AG08396 (cell line): Measurements from ENCODE around the gene TMEM14B.
A peak's percentile ranks its signal among the peaks of the same experiment; 100 is the strongest.
"Not testable (repeated sequence)": the region's sequence is repeated elsewhere in the genome, so short reads cannot be mapped to it uniquely, and the experiment has no call there.

Experiments used
- DNase-seq: peaks from one replicate; pipeline ENCODE4 v3.0.0; 2012; ENCODE audit warnings: low spot score, mixed read lengths

Gene TMEM14B

GRCh38 chr6:10746915-10747250 is 722 bp upstream of the TMEM14B start:
- no peak for DNase-seq

DNA sequence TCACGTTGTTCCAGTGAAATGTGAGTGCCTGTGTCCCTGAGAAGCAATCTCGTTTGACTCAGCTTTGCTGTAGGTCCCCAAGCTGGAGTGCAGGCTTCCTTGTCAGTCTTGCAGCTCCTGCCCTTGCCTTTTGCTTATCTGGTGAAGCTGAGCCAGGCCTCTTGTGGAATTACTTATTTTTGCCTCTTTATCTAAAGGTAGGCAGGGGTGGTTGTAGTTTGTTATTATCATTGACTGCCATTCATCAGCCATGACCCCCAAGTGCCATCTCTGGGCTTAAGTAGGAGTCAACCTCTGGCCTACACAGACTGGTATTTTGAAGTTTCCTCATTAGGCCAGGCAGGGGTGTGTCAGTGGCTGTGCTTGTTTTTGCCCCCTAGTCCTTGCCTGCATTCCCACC is 2.1 kb downstream of the TMEM14B start:
- no peak for DNase-seq

DNA sequence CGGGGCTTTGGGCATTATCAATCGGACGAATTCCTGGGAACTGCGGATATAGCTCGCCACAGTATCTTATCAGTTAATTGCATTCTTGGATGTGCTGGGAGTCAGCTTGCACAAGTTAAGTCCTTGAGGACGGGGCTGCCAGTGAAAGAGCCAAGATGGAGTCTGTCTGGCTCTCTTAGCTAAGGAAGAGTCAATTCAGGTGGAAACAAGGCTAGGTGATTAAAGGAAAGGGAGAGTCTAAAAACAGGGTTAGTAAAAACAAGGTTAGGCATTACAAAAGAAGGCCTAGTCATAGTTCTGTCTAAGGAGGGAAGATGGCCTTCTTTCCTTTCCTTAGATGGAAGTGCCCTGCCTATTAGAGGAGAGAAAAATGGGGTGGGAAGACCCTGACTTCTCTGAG is 3.0 kb downstream of the TMEM14B start:
- not testable (repeated sequence) for DNase-seq

- DNase-seq: not testable (repeated sequence)
Measured at GRCh38 chr6:10751757-10752156, 4.2 kb downstream of the TMEM14B start.

DNA sequence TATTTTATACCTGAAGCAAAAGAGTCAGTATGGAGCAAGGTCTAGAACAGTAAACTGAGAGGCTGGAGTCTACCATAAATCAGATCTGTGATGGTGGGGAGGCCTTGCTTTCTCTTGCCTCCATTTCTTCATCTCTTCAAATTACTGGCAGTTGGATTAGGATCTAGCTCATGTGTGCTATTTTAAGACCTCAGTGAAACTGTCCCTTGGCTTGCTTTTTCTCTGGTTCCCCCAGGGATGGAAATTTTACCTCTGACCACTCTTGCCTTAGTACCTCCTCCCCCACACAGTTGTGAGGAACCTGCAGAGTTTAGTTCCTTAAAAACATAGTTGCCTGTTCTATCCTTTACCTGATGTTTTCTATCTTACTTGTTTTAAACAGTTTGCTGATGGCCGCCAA is 8.5 kb downstream of the TMEM14B start:
- no peak for DNase-seq

DNA sequence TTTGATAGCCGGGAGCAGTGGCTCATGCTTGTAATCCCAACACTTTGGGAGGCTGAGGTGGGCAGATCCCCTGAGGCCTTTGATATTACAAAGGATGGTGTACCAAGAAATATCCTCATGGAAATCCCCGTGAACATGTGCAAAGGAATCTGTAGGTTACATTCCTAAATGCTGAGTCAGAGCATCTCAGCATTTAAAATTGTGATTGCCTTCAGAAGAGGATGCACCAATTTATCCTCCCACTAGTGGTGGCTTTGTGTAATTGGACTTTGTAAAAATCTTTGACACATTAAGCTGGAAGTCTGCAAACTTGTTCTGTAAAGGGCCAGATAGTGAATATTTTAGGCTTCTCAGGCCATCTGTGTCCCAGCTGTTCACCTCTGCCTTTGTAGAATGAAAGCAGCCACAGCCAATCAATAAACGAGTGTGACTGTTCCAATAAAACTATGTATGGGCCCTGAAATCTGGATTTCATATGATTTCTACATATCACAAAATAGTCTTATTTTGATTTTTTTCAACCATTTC is 11.8 kb downstream of the TMEM14B start:
- peak; percentile 43 for DNase-seq

- peak; percentile 47 for DNase-seq
Measured at GRCh38 chr6:10759884-10760329, 12.3 kb downstream of the TMEM14B start.

DNA sequence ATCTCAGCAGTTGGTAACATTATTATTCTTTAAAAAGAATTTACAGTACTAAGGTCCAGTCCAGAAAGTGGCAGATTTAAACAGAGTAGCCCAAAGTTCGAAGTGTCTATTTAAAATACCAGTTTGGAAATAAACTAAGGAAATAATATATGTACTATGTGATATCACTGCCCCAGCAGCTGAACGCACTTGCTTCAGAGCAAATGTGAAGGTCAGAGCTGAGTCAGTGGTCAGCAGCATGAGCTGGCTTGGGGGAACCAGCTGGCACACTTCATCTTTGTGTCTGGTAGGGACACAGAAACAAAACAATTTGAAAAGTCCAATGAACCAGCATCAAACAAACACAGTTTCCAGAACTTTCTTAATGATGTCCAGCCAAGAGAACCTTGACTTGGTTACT is 15.4 kb downstream of the TMEM14B start:
- DNase-seq: peak; percentile 17

DNA sequence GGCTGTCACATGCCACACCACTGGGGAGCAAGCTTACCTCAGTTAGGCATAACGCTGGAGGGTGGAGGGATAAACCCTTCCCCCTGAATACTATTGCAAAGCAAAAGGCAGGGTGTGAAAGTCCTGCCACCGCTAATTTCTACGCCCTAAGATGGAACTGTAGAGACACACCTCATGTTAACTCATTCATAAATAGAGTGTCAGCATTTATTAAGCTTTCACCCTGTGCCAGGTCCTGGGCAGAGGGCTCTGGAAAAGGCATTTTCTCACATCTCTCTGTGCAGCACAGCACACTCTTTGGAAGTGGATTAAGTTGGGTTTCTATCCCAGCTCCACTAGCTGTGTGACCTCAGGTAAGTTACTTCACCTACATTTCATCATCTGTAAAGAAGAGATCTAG is 21.8 kb downstream of the TMEM14B start:
- no peak for DNase-seq

DNA sequence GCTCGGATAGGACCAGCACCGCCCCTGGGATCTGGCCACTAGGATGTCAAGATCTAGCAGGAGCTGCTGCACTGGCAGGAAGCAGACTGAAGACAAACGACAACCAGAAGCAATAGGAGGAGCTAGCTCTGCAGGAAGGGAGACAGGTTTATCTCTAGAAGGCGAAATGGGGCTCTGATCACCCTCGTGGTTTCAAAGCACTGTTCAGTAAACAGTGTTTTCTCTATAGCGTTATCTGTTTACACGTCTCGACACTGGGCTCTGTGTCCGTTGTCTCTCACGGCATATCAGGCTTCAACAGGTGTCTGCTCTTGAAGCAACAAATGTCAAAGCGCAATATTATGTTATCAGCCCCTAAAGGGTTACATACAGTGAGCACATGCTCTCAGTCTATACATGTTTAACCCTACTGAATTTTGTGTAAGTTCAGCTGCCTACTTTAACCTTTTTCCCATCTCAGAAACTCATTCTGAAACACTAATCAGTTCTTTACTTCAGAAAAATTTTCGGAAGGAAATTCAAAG is 23.8 kb downstream of the TMEM14B start:
- no peak for DNase-seq

DNA sequence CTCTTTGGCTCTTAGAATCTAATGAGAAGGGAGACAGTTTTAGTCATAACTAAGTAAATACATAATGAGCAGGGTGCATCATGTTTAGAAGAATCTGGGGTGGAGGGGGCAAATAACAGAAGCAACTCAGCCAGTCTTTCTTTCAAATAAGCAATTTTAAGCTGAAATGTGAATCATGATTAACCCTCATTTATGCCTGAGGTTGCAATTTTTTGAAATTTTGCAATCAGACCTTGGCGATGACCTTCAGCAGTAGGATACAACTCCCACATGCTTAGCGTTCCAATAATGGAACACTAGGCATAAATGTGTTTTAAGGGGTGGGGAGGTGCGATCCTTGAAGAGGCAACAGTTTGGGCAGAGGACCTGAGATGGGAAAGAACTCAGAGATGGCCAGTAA is 30.6 kb downstream of the TMEM14B start:
- no peak for DNase-seq

- DNase-seq: no peak
Measured at GRCh38 chr6:10779076-10779475, 31.5 kb downstream of the TMEM14B start.

DNA sequence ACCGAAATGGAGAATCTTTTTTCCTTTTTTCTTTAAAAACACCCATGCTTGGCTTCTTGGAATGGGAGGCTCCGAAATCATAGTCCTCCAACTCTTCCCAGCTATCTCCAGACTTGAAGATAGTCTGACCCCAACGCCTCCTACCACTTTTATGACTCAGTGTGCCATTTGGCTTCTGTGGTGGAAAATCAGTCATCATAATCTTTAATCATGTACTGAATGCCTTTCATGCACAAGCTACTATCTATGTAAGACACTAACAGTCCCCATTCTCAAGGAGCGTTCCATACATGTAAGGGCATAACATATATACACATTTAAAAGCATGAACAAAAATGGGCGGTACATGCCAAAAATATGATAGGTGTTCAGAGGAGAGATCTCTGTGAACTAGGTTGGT is 44.1 kb downstream of the TMEM14B start:
- DNase-seq: no peak

GRCh38 chr6:10792101-10792500 is 44.5 kb downstream of the TMEM14B start:
- no peak for DNase-seq

DNA sequence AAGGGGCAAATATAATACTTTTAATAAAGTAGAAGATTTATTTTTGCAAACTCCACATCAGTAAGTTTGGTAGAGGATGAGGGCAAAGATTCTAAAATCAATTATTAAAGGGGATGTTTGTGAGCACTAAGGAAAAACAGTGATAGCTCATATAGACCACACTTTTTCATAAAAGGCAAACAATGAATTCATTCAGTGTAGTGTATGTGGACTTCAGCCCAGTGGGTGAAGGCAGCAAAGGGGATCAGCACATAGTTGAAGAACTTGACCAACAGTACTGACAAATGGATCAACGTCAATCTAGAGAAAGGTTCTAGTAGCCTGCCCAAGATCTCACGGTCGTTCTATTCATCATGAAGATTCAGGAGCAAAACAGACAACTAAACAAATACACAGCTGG is 45.4 kb downstream of the TMEM14B start:
- DNase-seq: no peak

- DNase-seq: no peak
Measured at GRCh38 chr6:10793695-10794094, 46.1 kb downstream of the TMEM14B start.

DNA sequence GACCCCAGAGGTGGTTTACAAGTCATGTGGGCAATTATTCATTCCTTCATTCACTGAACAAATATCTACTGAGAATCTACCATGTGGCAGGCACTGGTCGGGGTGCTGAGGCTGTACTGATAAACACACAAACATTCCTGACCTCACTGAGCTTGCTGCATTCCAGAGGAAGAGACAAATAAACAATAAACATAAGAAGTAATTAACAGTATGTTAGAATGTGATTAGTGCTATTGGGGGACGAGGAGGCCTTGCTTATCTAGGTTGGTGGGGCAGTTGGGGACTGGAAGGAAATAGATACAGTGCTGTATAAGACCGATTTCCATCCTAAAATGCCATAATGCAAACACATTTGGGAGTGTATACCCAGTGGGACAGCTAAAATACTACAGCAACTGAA is 46.6 kb downstream of the TMEM14B start:
- DNase-seq: no peak

- DNase-seq: peak; percentile 47
Measured at GRCh38 chr6:10800810-10801209, 53.2 kb downstream of the TMEM14B start.

GRCh38 chr6:10801224-10801848 is 53.7 kb downstream of the TMEM14B start:
- DNase-seq: peak; percentile 77
